GM21528 (cell line): ENCODE results near the gene HOXC5.
A peak's percentile ranks its signal among the peaks of the same experiment; 100 is the strongest.

Source experiments
- ATAC-seq: cut with Tn5 transposase; IDR thresholded peaks from one replicate; pipeline ENCODE4 v1.9.1; 2021; ENCODE audit warnings: mild to moderate bottlenecking, moderate library complexity; ENCODE audit not compliant: unreplicated experiment, low FRiP score

HOXC5 gene

DNA sequence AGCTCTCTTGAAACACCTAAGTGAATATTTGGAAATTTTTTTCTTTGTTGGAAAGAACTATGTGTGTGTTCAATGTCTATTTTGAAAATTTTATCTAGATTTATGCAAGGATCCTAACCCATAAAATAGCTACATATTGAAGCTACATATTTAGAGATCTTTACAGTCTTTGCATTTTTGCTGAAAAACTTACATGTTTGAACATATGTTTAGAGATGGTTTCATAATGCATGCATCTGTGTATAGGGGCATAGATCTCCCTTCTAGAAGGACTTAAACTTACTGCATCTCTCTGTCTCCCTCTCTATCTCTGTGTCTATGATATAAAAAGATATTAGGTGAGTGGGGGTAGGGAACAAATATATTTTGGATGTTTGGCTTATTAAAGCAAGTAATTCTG is 12.6 kb downstream of the HOXC5 start:
- ATAC-seq = no peak

DNA sequence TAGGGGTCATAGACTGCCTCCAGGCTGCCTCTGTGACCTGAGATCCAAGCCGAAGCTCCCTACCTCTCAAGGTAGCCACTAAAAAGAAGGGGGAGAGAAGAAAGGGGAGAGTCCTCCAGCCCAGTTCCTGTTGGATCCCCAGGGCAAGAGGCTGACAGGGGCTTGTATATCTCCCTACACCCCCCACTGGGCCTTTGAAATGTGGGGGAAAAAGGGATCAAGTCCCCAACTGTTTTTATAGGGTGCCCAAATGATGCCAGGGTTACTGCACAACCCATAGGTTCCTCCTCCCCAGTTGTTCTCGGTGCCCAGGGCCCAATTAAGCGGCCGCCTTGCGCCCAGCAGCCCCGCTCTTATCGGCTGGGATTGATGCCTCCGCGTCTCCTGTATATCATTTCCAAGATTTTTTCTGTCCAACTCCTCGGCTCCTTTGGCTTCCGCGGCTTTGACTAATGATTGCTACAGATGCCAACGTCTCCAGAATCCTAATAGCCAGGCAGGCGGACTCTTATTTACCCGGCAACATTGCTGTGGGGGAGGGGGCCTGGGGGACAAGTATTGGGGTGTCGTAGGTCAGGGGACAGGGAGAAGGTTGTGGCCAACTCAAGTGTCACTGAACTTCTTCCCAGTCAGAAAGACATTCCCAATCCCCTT is 13.1 kb downstream of the HOXC5 start:
- ATAC-seq = no peak

DNA sequence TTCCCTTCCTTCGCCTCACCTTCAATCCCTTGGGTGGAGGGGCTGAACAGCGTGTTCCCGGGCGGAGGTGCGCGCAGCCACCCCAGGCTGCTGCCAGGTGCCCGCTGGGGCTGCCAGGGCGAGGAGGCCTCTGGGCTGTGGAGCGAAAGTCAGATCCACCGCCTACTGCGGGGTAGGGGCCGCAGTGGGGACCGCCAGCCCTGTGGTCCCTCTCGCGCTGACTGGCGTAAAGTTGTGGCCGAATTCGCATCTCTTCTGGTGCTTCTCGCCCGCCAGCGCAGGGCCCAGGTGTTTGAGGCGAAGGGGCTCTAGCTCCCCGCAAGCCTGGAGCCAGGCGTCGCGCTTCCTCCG is 13.9 kb downstream of the HOXC5 start:
- ATAC-seq = no peak

DNA sequence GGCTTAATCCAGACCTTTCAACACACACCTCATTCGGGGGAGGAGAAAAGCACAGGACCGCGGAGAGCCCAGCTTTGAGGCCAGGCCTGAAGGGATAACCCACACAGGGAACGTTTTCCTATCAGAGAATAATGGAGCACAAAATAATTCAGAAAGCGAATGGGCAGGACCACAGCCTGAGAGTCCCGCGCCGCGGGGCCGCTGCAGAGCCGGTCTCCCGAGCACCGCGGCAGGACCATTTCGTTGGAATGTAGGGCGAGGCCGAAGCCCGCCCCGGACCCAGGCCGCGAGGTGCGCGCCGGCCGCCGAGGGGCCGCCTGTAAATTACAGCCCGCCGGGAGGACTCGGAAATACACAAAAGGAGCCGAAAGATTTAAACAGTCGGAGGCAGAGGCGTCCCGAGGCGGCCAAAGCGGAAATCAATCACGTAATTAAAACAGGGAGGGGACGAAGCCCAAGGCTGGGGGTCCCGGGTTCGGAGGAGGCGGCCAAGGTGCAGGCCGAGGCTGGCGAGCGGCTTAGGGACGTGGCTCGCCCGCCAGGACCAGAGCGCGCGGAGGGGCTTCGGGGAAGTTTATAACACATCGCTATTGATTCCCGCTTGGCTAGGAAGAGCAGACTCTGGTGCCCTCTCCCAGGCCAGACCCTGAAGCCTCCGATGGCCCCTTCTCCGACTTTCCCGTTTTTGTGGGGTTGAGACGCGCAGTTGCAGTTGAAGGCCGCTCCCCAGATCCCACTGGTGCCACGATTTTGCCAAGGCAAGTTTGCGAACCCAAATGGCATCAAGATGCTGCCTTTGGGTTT is 14.5 kb downstream of the HOXC5 start:
- no peak for ATAC-seq

DNA sequence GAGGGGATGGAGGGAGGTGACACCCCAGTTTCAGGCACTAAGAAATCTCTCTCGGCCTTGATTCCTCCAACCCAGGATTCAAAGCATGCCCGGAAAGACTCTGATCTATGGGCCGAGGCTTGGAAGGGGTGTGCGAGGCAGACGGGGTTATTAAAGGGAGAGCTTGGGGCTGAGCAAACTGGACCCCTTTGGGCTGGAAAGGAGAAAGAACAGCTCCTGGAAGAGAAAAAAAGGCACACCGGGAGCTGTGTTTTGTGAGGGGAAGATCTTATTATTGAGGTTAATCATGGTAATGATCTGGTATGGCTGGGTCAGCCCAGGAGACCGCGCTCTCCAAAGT is 15.1 kb downstream of the HOXC5 start:
- no peak for ATAC-seq

DNA sequence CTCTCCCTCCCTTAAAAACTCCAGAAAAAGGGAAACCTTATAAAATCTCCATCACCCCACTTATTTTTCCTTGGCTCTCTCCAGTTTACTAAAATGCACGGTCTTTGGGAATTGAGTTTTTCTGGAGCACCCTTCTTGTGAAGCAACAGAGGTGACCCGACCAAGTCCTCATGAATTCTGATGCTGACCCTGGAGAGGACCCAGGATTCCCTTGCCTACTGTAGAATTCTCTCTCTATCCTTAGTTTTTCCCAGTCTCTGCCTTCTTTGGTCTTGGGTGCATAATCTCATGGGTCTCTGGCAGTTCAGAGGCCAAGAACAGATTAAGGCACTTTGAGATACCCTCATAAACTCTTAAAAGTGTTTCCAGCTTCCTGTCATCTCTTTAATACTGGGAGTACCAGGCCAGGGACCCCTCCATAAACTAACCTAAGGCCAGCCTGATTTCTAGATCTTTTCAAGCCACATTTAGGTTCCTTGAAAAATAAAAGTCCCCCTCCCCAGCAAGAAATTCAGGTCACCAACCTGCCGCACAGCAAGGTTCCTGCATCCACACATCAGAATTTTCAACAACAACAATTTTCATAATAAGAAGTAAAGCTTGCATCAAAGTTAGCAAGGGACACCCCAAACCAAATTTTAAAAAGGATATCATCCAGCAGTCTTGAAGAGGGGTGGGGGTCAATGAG is 15.7 kb downstream of the HOXC5 start:
- ATAC-seq = no peak

DNA sequence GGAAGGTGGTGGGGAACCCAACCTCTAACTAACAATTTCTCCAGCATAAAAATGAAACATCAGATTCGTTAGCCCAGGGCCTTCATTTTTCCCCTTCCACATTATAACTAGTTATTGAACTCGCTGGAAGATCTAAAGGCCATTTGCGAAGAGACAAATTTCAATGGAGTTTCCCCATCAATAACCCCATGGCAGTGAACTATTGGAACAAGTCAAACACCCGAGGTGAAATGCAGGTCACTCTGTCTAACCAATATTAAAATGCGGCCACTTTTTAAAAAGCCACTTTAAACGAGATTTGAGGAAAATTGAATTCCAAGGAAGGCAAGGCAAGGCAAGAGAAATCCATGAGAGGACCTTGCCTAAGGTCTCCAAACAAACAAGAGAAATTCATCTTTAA is 16.3 kb downstream of the HOXC5 start:
- ATAC-seq = no peak

DNA sequence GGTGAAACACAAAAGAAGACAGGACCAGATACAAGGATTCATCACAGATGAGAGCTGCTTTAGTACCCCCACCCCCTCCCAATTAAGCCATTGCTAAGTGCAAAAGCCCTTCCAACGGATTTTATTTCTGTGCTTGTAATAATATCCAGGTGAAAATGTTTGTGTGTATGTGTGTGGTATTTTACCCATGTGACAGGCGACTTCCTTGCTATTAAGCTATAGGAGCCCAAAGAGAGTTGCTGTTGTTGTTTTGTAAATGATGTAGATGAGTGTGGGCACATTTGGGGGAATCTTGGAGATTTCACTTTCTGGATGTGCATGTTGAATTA is 17.6 kb downstream of the HOXC5 start:
- no peak for ATAC-seq

DNA sequence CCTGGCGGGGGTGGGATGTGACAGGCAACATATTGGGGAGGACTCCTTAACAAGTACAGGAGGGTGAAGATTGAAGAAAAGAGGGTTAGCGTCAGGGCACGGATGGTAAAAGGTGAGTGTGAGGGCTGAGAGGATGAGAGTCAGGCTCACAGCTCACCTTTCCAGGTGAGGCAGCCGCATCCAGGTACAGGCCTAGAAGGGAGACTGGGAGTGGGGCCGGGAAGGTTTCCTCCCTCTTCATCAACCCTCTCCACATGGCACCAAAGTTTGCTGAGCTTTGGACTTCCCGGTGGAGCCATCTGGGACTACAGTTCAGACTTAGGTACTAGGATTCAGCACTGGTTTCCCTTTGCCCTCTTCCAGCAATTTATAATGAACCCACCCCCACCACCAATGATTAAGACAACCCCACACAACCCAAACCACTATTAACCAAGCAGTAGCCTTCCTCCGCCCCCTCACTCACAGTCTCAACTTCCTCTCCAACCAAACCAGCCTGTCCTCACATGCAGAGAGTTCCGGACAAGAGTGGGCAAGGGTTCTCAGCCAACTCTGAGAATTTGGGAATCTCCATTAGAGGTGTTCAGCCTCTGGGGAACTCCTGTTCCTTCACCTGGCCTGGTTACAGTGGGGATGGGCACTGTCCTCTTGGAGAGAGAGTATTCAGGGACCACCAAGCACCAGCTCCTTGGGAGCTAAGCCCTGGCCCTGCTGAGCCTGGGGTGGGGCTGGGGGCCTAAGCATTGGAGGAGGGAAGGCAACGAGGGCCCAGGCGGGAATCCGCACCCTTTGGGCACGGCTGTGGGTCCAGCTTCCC is 18.4 kb downstream of the HOXC5 start:
- ATAC-seq = no peak

DNA sequence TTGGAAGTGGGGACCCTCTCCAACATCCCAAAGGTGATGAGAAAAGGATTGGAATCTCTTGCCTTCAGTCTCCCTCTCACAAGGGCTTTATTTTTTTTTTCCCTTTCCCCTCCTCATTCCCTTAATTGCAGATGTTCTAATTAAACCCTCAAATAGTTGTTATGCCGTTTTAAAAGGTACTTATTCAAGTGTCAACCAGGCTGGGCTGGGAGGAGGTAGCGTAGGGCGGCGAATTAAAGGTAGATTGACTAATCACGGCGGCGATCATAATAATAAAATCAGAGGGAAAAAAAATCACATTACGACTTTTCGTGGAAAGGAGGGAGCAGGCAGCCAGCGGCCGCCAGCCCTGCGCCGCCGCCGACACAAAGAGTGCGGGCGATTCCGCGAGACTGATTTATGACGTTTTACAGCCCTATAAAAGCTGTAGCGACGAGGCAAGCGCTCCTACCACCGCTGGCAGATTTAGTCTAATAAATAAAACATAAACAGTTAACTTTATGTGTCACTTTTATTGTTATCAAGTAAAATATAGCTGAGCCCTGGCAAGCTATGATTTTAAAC is 19.1 kb downstream of the HOXC5 start:
- no peak for ATAC-seq

DNA sequence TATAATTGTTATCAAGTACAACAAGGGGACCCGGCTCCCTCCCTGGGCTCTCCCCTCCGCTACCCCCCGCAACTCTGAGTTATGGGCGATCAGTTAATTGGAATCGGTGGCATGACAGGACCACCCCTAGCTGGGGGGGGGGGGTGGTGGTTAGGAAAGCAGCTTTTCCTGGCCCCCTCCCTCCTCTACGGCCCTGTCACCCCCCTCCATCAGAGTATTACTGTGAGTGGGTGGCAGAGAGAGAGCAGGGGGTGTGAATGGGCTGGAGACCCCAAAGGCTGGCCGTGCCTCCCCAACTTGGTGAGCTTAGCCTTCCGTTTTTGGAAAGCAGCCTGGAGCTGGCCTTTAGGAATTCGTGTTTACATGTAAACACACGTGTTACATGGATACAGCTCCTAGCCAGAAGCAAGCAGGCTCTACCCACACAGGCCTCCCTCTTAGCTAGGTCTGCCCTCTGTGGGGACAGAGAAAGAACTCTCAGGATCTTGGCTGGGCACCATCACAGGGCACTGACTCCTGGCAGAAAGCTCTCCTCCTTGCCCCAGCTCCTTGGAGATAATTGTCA is 19.7 kb downstream of the HOXC5 start:
- ATAC-seq = no peak

DNA sequence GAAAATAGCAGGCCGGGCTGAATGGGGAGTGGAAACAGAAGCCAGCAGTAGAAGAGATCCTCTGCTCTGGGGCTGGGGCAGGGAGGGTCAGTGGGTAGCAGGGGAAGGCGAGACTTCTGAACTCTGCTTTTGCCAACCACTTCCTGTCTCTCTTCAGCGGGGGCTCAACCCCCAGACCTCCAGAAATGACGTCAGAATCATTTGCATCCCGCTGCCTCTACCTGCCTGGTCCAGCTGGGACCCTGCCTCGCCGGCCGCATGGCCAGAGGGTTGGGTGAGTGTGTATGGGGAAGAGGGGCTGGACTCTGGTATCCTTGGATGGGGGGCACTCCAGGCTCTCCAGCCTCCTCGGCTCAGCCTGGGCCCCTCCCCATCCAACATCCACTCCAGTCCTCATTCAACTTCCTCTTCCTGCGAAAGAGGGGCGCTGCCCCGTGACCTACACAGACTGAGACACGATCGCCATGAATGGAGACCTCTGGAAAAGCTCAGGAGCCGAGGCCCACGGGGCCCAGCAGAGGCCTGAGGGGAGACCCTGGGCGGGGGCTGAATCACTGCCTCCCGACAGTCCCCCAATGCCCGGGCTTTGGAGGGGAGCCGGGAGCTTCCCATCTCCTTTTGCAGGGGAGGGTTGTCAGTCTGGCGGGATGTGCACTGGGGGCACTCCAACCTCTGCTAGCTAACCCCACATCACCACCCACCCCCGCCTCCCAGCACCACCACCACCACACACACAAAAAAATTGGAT is 20.3 kb downstream of the HOXC5 start:
- peak; percentile 64 for ATAC-seq

DNA sequence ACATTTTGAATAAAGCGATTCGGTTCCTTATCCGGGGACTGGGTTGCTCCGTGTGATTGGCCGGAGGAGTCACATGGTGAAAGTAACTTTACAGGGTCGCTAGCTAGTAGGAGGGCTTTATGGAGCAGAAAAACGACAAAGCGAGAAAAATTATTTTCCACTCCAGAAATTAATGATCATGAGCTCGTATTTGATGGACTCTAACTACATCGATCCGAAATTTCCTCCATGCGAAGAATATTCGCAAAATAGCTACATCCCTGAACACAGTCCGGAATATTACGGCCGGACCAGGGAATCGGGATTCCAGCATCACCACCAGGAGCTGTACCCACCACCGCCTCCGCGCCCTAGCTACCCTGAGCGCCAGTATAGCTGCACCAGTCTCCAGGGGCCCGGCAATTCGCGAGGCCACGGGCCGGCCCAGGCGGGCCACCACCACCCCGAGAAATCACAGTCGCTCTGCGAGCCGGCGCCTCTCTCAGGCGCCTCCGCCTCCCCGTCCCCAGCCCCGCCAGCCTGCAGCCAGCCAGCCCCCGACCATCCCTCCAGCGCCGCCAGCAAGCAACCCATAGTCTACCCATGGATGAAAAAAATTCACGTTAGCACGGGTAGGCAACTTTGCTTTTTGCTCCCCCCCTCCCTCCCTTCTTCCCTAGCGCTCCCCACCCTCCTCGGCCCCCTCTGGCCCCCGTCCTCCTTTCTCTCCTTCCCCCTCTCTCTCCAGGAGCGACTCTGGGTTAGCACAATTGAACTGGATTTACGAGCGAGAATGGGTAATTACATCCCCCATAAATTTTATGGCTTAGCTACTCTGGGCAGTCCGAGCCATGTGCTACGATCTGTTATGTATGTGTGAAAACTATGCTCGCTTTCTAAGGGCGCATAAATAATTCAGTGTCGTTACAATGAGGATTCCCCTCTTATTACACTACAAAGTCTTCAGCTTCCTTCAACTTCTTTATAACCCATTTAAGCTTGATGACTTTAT is 21.2 kb downstream of the HOXC5 start, which contains the start of gene HOXC4:
Gene HOXC4 (plus strand): TSS at position 85 of the 991 bp plus-strand sequence. CDS start 88 bp downstream, at position 173.
- peak; percentile 53 for ATAC-seq

DNA sequence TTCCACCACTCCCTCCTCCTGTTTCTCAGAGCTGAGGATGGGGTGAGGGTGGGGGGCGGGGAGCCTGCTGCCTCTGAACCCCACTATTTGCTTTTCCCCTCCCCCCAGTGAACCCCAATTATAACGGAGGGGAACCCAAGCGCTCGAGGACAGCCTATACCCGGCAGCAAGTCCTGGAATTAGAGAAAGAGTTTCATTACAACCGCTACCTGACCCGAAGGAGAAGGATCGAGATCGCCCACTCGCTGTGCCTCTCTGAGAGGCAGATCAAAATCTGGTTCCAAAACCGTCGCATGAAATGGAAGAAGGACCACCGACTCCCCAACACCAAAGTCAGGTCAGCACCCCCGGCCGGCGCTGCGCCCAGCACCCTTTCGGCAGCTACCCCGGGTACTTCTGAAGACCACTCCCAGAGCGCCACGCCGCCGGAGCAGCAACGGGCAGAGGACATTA is 21.9 kb downstream of the HOXC5 start:
- no peak for ATAC-seq

DNA sequence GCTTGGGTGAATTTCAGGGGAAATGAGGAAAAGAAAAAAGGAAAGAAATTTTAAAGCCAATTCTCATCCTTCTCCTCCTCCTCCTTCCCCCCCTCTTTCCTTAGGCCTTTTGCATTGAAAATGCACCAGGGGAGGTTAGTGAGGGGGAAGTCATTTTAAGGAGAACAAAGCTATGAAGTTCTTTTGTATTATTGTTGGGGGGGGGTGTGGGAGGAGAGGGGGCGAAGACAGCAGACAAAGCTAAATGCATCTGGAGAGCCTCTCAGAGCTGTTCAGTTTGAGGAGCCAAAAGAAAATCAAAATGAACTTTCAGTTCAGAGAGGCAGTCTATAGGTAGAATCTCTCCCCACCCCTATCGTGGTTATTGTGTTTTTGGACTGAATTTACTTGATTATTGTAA is 22.7 kb downstream of the HOXC5 start:
- no peak for ATAC-seq

DNA sequence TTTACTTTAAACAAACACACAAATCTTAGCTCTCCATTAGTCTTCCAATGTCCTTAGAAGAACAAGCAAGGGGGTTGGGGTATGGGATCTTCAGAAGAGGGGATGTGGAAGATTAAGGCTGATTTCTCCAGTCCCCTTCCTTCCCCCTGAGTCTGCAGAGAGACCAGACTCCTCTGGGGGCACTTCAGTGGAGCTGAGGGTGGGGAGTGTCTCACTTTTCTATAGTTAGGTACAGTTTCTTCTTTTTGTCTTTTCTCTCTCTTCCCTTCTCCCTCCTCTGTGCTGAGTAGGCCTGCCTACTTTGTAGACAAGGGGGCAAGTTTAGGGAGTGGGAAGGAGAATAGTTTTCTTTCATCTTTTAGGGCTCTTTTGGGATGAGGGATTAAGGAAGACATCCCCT is 23.3 kb downstream of the HOXC5 start:
- ATAC-seq = no peak

DNA sequence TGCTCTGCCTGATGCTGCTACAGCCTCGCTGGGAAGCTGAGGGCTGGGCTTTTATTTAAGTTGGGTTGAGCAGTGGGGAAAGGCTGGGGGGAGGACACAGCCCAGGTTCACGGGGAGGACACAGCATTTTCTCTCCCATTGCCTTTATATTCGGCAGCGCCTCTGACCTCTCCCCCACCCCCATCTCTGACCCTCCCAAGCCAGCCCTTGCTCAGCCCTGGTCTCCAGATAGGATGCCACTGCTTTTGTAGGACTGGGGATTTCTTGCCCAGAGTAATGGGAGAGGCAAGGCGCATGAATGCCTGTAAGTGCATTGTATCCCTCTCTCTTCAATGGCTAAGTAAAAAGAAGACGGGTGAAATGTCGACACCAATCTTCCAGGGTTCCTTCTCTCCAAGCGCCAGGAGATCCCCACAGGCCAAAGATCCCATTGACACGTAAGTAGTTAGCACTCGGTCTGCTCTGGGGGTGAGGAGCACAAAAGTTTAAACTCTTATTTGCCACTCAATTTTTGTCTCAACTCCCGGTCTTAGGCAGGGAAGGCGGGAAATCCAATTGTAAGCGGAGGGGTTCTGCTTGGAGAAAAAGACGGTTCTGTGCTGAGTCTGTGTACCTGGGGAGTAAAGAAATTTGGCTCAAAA is 25.4 kb downstream of the HOXC5 start:
- ATAC-seq = no peak

DNA sequence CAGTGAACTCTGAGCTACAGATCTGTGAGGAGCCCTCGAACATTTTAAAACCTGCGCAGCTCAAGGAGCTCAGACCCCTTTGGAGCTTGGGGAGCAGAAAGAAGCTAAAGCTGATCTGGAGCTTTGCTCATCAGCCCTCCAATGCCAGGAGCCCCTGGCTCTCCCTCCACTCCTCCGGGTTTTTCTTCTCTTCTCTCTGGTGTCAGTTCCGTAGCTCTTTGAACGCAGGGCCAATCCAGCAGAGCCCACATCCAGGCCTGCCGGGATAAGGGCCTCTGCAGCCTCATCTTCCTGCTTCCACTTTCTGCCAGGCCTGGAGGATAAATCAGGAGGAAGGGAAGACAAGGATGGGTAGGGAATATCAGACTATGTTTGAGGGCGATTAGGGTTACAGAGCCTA is 26.8 kb downstream of the HOXC5 start:
- ATAC-seq = no peak
